Hippocampal formation (tissue), 2 donors: ENCODE measurements around the gene RPS6KA2.

Experiments
- DNase-seq, 2 donors: peaks; one replicate each; lab custom pipeline; 2025; lab: John Stamatoyannopoulos, UW

RPS6KA2 gene

DNA sequence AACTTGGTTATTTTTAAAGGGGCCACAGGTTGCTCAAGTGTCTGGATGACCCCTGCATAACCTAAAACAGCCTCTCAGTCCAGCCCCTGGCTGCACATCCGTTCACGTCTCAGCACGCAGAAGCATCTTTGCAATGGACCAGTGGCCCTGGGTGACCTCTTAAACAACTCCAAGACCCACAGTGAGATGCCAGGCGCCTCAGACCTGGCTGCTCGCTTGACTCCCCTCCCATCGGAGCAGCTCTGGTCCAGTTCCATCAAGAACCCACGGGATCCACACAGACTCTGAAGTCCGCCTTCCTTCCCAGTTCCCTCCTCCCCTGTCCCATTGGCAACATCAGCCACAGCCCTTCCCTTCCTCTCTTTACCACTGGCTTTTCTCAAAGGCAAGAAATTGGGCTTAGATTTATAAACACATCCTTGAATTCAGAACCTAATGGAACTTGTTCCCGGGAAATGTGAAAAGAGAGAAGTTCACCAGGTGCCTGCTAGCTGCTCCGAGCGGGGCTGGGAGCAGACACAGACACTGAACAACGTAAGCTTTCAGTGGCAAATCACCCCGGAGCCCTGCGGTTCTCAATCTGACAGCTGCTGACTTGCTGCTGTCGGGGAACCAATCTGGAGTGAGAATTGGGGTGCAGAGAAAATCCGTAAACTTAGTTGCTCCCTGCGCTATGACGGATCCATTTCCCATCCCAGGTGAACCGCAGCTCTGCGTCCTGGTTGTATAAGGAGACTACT, 204.7 kb downstream of the RPS6KA2 start:
- peak in 1 of 2 donors; percentile 33 for DNase-seq

DNA sequence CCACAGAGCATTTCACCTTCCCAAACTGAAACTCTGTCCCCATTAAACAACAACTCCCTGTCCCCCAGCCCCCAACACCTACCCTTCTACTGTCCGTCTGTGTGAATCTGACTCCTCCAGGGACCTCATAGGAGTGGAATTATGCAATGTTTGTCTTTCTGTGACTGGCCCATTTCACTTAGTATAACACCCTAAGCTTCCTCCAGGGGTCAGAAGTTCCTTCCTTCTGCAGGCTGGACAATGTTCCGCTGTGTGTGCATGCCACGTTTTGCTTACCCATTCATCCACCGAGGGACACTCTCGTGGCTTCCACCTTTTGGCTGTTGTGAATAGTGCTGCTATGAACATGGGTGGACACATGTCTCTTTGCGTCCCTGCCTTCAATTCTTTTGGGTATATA, 206.7 kb downstream of the RPS6KA2 start:
- DNase-seq, result peak; percentile 30 to 49

DNA sequence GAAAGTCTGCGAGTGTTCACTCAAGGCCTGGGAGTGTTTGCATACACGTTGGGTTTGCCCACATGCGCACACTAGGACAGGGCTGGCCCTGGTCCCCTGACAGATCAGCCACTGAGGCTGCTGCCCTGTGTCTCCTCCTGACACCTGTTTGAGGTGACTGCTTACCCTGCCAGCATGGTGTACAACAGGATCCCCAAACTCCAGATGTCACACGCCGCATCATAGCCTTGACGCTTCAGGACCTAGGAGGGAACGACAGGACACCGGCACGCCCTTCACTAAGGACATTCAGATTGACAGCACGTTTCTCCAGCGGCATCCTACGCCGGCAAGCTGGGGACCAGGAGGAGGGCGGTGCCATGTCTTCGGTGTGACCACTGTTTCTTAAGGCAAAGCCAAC, 207.3 kb downstream of the RPS6KA2 start:
- DNase-seq, result no peak

DNA sequence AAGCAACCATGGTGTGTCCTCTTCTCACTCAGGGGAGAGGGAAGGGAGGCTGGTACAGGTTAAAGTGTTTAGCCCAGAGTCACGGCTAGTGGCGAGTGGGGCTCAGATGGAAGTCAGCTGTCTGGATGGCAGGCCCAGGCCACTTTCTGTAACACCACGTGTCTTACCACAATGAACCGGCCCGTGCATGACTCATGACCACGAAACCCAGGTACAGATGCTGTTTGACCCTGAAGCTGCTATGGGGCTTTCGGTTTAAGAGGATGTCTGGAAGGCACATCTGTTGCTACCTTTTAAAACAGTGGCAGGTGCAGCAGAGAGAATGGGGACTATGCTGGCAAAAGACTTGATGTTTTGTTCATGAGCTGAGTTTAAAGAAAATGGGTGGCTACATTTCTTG, 207.8 kb downstream of the RPS6KA2 start:
- DNase-seq, result no peak

DNA sequence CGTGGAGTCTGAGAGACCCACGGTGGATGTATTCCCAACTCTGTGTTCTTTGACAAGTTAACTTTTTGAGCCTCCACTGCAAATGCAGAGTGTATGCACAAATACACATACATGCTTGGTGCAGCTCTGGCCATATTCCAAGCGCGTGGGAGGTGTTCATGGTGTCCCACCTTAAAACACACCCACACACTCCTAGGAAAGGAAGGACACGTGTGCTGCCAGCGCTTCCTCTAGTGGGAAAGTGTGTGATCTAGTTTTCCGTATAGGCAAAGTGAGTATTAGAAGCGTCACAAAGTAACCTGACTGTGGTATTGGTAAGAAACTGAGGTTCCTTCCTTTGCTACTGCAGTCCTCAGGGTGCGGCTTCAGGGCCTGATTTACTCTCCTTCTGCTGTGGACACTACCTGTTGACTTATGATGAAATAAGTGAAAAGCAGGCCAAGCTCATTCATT, 208.3 kb downstream of the RPS6KA2 start:
- DNase-seq, result no peak

DNA sequence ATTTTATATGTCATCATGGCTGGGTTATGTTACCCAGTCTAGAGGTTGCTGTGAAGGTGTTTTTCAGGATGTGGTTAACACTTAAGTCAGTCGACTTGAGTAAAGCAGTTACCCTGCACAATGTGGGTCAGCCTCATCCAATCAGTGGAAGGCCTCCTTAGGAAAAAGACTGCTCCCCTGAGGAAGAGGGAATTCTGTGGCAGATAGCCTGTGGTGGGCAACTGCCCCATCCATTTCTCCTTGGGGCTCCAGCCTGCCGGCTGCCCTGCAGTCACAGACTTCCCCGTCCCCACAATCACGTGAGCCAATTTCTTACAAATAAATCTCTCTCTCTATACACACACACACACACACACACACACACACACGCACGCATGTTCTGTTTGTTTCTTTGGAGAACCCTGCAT, 209.8 kb downstream of the RPS6KA2 start:
- no peak for DNase-seq

DNA sequence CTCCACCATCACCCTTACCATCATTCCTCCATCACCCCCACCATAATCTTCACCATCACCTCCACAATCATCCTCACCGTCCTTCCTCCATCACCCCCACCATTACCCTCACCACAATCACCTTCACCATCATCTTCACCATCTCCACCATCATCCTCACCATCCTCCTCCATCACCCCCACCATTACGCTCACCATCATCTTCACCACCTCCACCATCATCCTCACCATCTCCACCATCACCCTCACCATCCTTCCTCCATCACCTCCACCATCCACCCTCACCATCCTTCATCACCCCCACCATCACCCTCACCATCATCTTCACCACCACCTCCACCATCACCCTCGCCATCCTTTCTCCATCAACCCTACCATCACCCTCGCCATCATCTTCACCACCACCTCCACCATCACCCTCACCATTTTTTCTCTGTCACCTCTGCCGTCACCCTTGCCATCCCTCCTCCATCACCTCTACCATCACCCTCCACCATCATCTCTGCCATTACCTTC, 211.2 kb downstream of the RPS6KA2 start:
- DNase-seq, result no peak

DNA sequence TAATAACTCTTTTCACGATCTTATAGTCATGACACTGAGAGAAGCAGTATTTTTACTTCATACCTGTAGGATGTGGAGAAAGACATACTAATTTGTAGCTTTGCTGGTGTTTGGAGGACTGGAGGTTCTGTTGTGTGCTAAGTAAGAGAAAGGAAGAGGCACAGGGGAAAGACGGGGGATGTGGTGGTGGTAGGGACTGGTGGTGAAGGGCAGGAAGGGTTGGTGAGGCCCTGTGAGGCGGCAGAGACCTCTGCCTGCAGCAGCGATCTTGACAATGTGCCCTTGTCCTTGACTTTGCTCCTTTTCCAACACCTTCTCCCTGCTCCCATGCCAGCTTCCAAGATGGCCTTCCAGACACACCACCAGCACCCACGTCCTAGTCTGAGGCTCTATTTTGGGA, 211.7 kb downstream of the RPS6KA2 start:
- no peak for DNase-seq

DNA sequence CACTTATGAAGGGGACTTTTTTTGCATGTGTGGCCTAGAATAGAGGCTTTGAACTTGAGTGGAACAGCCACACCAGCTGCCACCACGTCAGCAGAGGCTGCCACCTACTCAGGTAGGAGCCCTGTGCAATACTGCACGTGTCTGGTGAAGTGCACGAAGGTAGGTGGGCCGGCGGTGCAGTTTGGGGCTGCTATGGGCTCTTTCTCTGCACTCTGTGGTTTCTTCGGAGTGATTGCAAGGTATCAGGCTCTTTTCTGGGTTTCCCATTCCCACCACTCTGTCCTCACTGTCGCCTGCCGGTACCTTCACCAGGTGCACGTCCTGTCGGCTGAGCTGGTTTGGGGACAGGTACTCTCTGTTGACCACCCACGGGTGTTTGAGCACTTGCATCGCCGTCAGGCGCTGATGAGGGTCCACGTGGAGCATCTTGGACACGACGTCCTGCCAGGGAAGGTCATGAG, 213.5 kb downstream of the RPS6KA2 start:
- no peak for DNase-seq

DNA sequence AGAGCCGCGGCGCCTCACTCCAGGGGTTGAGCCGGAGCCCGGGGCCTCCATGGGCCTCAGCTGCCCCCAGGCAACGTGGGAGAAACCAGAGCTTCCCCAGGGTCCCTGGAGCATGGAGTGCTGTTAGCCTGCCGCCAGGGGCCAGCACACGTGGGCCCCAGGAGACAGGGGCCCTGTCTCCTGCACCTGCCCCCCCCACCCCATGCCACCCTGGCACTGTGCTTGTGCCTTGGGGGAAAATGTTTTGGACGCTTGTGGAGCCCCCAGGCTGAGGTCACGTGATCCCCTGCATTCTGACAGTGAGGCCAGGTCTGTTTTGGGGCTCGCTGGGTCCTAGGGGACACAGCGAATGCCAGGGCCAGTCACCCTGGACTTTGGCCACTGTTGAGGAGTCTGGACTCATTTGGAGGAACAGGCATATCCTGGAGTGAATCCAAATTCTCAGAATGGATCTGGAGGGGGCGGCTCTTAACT, 214.1 kb downstream of the RPS6KA2 start:
- no peak for DNase-seq

DNA sequence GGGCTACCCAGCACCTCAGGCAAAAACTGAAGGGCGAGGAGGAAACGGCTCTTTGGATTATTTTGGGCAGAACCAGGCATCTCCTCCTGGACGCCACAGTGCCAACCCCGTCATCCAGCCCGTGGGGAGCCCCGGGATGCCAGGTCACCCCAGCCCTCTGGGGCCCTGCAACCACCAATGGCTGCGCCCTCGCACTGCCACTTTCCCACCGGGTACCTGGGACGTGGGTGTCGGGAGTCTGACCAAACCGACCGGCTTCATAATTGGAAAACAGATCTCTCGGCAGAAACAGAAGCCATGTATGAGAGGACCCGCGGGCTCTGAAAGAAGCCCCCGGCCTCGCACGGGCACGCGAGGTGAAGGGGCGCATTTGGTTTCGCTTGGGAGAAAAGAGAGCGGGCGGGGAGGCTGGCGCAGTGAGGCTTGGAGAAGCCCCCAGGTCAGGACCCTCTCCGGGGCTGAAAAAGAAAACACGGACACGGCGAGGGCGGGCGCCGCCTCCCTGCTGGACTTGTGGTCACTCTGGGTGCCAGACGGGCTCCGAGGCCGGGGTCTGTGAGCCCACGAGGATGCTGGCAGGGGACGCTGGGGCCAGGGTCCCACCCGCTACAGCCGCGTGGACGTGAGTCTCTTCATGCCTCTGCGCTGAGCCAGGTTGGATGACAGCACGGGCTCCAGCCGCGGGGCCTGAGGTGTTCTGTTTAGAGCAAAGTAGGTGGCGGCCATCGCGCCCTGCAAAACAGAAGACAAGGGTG, 214.7 kb downstream of the RPS6KA2 start:
- DNase-seq, result no peak

DNA sequence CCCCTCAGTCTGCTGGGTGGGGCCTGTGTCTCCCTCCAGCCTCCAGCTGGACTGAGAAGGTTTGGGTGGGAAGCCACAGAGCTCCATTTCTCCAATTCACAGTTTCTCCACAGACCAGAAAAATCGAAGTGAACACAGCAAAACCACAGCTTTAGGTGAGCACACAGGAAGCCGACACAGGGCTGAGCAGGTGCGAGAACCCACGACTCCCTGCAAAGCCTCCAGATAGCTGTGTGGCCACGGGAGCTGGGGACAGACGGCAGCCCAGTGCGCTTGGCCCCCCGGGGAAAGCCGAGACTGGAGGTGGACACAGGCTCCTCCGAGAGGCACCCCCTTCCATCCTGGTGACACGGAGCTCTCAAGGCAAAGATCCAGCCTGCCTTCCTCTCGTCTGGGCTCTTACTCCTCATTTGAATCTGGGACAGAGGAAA, 215.3 kb downstream of the RPS6KA2 start:
- DNase-seq, result no peak

DNA sequence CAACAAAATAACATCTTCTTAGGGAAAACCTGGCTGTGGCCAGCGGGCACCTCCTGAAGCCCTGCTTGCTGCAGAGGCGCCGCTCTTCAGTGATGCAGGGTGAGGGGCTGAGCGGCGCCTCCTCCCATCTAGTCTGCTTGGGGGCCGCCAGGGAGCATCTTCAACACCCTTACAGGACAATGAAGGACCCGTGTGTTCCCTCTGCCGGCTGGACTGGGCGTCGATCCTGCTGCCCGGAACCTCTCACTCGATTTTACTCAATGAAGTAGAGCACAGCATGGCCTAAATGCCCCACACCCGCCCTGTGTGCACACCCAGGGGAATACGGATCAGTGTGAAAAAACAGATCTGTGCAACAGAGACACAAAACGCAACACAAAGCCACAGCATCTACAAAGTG, 215.8 kb downstream of the RPS6KA2 start:
- DNase-seq, result no peak

DNA sequence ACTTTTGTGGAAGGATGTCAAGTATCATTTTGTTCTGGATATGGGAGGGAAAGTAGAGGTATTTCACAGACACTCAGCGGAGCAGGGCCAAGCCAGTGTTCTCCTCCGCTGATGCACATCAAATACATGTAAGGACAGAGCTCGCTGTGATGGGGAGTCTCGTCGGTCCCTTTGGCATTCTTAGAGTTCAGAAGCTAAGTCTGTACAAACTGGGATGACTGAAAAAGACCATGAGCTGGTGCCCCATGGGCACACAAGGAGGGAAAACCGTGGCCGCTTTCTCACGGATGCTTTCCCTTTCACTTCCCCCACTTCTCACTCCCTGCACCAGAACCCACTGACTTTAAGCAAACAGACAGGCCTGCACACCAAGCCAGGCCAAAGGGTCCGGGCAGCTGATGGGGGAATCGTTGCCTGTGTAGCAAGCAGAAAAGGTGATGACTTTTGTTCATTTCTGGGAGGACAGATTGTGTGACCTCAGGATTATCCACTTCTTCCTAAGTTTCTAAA, 216.6 kb downstream of the RPS6KA2 start:
- no peak for DNase-seq

DNA sequence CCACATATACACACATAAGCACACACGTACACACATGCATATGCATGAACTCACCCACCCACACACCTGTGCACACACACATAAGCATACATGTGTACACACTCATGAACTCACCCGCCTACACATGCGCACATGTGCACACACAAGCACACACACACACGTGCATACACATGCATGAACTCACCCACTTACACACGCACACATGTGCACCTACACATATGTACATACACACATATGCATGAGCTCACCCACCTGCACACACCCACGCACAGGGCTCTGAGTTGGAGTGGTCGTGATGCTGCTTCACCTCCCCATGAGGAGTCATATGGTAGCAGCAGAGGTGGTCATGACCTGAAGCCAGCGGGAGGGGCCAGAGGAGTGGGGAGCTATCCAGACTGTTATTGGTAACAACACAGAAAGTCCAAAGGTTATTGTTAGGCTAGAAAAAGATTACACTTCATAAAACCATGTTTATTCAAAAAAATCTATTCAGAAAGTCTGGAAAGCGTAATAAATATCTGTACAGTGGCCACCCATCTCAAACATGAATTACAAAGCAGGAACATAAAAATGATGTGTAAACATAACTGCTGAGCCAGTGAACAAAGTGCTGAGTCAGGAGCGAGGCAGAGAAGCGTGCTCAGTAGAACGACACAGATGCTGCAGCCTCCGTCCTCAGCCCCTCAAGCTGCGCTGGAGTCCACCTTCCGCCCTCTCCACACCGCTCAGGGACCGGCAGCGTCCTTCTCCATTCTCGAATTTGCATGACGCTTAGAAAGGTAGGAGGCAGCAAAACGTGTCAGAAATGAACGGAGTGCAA, 217.9 kb downstream of the RPS6KA2 start:
- DNase-seq, result no peak

DNA sequence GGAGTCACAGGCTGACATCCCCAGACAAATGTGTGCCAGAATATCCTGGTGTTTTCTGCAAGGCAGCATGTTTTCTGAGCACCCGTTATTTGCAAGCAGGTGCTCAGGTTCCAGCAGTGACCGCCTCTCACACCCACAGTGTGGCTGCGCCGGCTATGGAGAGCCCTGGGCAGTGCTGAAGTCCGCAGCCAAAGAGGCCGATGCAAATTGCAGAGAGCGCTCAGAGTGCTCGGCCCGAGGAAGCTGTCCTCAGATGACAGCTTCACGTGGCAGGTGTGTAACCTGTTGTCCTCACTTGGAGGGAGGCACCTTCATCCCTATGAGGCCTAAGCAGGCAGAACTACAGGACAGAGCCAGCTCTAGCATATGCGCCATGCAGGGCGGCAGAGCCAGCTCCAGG, 220.9 kb downstream of the RPS6KA2 start:
- DNase-seq, result no peak

DNA sequence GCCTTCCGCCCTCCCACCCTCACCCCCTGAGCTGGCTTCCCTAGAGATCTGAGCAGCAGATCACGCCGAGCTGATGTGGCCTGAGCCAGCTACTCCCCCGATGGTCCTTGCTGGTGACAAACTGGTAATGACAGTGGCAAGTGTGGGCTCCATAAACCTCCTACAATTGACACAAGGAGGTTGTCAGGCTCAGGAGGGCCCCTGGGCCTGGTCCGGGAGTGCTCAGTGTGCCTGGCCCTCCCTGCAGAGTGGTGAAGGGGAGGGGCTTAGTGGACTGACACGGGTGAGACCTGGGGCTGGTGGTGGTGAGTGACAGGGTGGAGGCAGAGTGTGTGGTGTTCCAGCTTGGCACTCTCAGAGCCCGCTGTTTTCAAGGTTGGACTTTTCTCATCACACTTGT, 221.7 kb downstream of the RPS6KA2 start:
- DNase-seq, result no peak

DNA sequence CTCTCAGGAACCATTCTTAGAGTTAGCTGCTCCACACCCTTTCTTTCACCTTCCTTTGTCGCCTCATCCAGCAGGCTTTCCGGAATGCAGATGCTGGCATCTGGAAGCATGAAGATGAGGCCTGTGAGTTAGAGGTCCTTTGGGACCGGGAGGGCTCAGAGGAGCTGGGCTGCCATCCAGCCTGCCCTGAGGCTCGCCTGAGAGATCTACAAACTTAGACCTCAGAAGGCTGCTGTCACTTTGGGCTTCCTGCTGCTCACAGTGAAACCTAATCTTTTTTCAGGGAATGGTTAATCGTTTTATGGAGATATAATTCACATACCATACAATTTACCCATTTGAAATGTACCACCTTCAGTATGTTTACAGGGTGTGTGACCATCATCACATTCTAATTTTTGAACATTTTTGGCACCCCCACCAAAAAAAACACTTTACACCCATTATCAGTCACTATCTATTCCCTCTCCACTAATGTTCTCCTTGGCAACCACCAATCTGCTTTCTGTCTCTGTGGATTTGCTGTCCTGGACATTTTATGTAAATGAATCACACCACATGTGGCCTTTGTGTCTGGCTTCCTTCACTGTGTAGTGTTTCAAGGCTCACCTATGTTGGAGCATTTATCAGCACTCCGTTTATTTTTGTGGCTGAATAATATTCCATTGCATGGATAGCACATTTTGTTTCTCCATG, 224.3 kb downstream of the RPS6KA2 start:
- no peak for DNase-seq

DNA sequence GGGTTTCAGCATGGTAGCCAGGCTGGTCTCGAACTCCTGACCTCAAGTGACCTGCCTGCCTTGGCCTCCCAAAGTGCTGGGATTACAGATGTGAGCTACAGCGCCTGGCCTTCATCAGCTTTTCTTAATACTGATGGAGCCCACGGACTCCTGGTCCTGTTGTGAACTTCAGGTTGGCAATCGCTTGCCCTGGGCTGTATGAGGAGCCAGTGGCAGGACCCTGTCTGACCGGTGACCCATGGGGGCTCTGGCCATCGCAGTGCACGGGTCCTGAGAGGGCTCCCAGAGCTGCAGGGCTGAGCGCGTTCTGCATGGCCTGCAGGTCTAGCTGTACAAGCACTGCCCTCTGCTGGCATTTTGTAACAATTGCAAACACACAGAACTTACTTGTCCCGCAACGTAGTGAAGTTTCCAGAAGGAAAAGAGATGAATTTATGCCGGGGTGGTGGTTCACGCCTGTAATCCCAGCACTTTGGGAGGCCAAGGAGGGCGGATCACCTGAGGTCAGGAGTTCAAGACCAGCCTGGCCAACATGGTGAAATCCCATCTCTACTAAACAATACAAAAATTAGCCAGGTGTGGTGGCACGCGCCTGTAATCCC, 226.3 kb downstream of the RPS6KA2 start:
- DNase-seq, result peak; percentile 46 to 79

DNA sequence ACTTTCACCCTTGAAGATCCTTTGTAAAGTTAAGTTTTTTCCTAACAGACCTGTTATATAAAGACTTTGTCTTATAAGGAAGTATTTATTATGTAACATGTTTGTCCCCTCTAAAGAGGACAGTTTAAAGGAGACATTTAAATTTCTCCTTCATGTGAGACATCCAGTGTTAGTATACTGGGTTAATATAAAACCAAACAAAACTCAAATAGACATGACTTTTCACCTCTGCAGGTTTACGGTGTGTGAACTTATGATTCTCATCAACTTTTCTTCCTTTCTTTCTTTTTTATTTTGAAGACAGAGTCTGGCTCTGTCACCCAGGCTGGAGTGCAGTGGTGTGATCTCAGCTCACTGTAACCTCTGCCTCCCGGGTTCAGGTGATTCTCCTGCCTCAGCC, 226.9 kb downstream of the RPS6KA2 start:
- DNase-seq, result no peak

DNA sequence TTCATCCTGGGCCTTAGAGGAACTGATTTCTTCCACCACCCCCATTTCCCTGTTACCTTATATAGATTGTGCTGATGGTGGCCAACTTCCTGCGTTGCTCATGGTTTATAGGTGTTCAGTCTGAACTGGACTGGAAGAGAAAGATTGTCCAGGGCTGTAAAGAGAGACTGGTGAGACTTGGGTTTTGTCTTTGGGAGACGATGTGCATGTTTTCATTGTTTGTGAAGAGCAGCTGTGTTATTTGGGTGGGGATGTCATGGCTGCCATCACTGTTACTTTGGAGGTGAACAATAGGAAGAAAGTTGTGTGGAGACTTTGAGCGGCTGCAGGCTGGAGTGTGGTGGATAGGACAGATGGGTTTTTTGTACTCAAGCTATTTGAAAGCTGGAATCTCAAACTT, 228.7 kb downstream of the RPS6KA2 start:
- DNase-seq, result no peak
